Thyroid gland (tissue), 4 donors: ENCODE measurements around the gene PAM.

Experiments used
- CTCF ChIP-seq, 6 experiments: fragments of 200-600 bp in 3 of 6; fragments of 450-650 bp in 3 of 6; sonication (generic) in 3 of 6; IDR thresholded peaks; one replicate each; pipeline ENCODE4 v1.5.1; 2016 to 2019; ENCODE audit warnings: antibody characterized with exemption in 6 of 6, mild to moderate bottlenecking in 2 of 6, inconsistent platforms in 1 of 6, moderate library complexity in 1 of 6
- POLR2A ChIP-seq, 2 donors: fragments of 450-650 bp; IDR thresholded peaks; one replicate each; pipeline ENCODE4 v1.6.1; 2017; ENCODE audit warnings: antibody characterized with exemption in 2 of 2, mild to moderate bottlenecking in 2 of 2, moderate library complexity in 1 of 2

GRCh38 chr5:102731693-102732092, 23.4 kb upstream of the PAM start:
- TF ChIP-seq POLR2A (IDR thresholded peaks at IDR 0.05) = no peak
- no peak for TF ChIP-seq CTCF (IDR thresholded peaks at IDR 0.05)
